Activated T-cell treated with anti-CD3 and anti-CD28 coated beads, Interleukin-2, amount 50 U/mL, for 48 hours (primary cell): Measurements from ENCODE around the gene DACT2.
"Not testable (repeated sequence)": the region's sequence is repeated elsewhere in the genome, so short reads cannot be mapped to it uniquely, and the experiment has no call there.

Source experiments
- DNase-seq, 2 experiments: peaks; one replicate each; pipeline ENCODE4 v3.0.0-alpha.2; 2020

DACT2 gene

GRCh38 chr6:168280899-168281245 lies 38.7 kb downstream of the DACT2 start:
- DNase-seq: no peak

- DNase-seq: no peak
Observed at GRCh38 chr6:168280020-168280898, 39.3 kb downstream of the DACT2 start.

- no peak for DNase-seq
Observed at GRCh38 chr6:168279403-168279935, 40.1 kb downstream of the DACT2 start.

- no peak for DNase-seq
Observed at GRCh38 chr6:168278904-168279303, 40.7 kb downstream of the DACT2 start.

GRCh38 chr6:168277274-168277669 lies 42.3 kb downstream of the DACT2 start:
- DNase-seq: no peak

GRCh38 chr6:168276576-168277273 lies 42.9 kb downstream of the DACT2 start:
- DNase-seq: no peak

GRCh38 chr6:168275168-168275567 lies 44.4 kb downstream of the DACT2 start:
- DNase-seq: no peak

- no peak for DNase-seq
Observed at GRCh38 chr6:168274037-168274952, 45.3 kb downstream of the DACT2 start.

GRCh38 chr6:168273441-168274036 lies 46.0 kb downstream of the DACT2 start:
- no peak for DNase-seq

- no peak for DNase-seq
Observed at GRCh38 chr6:168272415-168273325, 46.9 kb downstream of the DACT2 start.

- no peak for DNase-seq
Observed at GRCh38 chr6:168270274-168271172, 49.1 kb downstream of the DACT2 start.

GRCh38 chr6:168269455-168270243 lies 49.9 kb downstream of the DACT2 start:
- no peak for DNase-seq

- no peak for DNase-seq
Observed at GRCh38 chr6:168268755-168269154, 50.8 kb downstream of the DACT2 start.

GRCh38 chr6:168267779-168268178 lies 51.8 kb downstream of the DACT2 start:
- DNase-seq: not testable (repeated sequence)

- no peak for DNase-seq
Observed at GRCh38 chr6:168265827-168266815, 53.5 kb downstream of the DACT2 start.

- DNase-seq: no peak
Observed at GRCh38 chr6:168265394-168265793, 54.2 kb downstream of the DACT2 start.

- no peak for DNase-seq
Observed at GRCh38 chr6:168264593-168265335, 54.8 kb downstream of the DACT2 start.
